AG09319 (cell line): ENCODE results near the gene SPTBN1.
A peak's percentile ranks its signal among the peaks of the same experiment; 100 is the strongest.

Source experiments
- DNase-seq: peaks from one replicate; pipeline ENCODE4 v3.0.0-alpha.2; 2010; ENCODE audit warnings: low read depth; ENCODE audit errors: extremely low read depth
- TF ChIP-seq, protein P1 (sequence below): IDR thresholded peaks from 2 replicates; pipeline ENCODE4 v1.5.1; 2011; ENCODE audit warnings: low read depth, mild to moderate bottlenecking, inconsistent platforms, low read length, moderate library complexity

SPTBN1 gene

DNA sequence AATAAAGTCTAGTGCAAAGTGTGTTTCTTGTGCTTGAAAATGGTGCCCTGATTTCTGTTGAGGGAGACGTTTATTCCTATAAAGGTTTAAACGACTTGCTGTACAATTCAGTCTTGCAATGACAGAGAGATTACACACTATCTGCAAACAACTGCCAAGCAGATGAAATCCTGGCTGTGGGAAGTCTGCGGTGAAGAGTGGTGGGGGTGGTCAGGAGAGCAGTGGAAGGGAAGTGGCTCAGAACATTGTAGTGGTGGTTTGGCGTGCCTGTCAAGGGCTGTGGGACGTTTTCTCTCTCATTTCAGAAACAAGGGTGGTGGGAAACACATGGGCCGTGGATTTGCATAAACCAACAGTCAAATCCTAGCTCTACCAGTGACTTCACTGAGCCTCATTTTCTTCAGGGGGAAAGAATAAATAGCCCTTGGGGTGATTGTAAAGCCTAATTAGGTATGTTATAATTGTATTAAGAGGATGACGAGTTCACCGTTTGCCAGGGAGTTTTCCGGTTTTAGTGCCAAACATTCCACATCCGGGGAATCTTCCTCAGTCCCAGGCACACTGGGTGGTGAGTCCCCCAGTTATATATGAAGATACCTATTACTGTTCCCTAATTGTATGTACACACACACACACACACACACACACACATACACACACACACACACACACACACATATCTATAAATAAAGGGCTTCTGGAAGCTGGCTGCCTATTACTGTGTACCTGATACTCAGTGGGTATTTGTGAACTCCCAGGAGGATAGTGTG is 115.0 kb downstream of the SPTBN1 start:
- TF ChIP-seq, protein P1, sequence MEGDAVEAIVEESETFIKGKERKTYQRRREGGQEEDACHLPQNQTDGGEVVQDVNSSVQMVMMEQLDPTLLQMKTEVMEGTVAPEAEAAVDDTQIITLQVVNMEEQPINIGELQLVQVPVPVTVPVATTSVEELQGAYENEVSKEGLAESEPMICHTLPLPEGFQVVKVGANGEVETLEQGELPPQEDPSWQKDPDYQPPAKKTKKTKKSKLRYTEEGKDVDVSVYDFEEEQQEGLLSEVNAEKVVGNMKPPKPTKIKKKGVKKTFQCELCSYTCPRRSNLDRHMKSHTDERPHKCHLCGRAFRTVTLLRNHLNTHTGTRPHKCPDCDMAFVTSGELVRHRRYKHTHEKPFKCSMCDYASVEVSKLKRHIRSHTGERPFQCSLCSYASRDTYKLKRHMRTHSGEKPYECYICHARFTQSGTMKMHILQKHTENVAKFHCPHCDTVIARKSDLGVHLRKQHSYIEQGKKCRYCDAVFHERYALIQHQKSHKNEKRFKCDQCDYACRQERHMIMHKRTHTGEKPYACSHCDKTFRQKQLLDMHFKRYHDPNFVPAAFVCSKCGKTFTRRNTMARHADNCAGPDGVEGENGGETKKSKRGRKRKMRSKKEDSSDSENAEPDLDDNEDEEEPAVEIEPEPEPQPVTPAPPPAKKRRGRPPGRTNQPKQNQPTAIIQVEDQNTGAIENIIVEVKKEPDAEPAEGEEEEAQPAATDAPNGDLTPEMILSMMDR = no peak
- peak; percentile 71 for DNase-seq

DNA sequence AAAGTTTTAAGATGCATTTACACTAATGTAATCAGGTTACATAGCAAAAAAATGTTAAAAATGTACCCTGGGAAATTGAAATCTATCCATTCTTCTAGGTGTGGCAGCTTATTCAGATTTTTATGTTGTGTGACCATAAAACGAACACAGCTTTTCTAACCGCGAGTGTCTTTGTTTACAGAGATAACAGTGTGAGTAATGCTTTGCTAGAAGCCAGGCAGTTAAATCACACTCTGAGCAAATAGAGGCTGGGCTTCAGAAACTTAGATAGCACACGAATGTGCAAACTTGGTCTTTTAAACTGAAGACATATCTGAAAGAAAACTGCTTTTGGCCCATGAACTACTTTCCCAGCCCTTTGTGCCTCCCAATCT is 116.1 kb downstream of the SPTBN1 start:
- TF ChIP-seq, protein P1 = no peak
- peak; percentile 67 for DNase-seq

DNA sequence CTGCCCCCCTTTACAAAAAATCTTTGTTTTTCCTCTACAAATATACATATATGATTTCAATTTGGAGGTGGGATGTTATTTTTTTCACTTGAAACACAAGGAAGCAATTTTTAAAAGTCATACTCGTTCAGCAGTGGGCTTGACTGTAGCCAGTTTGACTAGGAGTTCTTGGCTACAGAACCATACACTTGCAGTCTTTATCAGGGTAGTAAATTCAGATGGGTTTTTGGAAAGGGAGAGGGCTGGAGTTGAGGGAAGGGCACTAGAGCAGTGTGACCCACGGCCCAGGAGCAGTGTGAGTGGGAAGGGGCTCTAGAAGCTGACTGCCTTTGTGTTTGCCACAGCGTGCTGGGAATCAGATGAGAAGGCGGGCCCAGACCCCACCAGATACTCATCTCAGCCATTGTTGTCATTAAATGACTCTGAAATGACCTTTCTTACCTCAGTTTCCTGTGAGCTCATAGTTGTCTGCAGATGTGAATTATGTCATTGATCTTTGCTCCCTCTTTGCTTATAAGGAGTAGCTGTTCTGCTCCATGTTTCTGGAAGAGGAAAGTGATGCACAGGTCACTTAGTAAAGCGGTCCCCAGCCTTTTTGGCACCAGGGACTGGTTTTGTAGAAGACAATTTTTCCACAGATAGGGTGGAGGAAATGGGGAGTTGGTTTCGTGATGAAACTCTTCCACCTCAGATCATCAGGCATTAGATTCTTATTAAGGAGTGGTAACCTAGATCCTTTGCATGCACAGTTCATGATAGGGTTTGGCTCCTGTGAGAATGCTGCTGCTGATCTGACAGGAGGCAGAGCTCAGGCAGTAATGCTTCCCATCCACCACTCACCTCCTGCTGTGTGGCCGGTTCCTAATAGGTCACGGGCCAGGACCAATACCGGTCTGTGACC is 116.8 kb downstream of the SPTBN1 start:
- DNase-seq = no peak
- TF ChIP-seq, protein P1 = no peak

DNA sequence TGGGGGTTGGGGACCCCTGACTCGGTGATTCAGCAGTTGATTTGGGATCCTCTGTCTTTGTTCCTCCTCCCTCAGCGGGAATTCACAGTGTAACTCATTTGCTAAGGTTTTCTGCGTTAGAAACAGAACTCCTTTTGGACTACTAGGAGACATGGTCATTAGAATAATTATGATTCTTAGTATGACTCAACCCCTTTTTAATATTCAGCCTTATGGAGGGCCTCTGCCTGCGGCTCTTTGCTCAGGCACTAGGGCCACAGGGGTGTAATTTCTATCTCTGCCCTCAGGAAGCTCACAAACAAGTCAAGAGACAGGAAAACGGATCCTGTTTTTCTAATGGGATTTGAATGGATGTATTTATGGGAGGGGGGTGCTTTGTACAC is 117.4 kb downstream of the SPTBN1 start:
- no peak for DNase-seq
- TF ChIP-seq, protein P1 = no peak

DNA sequence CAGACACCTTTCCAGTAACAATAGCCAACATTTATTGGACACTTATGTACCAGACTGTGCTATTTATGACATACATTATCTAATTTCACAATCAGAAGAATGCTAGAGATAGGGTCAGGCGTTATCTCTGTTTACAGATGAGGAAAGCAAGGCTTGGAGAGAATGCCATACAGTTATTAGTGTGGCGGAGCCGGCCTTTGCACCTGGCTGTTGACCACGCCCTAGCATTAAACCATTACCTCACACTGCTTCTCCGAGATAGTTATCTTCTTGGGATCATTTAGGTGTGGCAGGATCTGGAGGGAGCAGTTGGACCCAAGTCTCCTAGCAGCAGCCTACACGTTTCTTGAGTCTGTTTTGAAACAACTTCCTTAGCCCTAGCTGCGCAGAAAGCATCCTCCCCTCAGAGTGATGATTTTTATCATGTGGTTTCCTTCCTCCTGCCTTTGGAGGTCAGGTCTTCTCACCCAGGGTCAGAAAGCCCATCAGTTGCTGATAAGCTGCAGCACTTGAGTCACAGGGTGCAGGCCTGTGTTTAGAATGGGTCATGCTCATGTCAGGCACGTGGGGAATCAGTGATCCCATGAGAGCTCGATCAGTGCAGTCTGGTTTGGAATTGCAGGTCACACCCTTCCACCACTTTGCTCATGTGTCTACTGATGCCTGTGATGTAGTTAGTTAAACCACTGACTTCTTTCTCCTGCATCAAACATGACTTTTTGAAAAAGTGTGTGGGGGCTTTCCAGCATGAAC is 118.2 kb downstream of the SPTBN1 start:
- TF ChIP-seq, protein P1 = no peak

DNA sequence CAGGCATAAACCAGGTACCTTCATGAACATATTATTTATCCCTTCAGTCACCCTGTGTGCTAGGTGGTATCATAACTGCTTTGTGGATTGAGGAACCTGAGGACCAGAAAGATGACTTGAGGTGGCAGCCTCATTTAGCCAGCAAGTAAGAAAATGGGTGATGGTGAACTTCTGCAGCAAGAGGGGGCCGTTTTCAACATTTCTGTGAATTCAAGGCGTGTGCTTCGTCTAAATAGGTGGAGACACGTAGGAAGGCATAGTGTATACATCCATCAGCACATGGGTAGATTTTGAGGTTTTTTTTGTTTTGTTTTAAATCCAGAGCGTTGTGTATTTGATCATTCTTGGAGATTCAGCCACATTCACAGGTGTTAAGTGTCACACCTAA is 118.7 kb downstream of the SPTBN1 start:
- no peak for DNase-seq
- TF ChIP-seq, protein P1 = no peak

More for the DNA sequence above, 118.2 kb downstream of the SPTBN1 start:
- DNase-seq = no peak
